ENCODE results near the gene TPK1. TPM values are rescaled to one million over a fixed set of nuclear protein-coding genes. Genes with fewer than 3 reads are reported as not detected.
"Not testable (repeated sequence)": the region's sequence is repeated elsewhere in the genome, so short reads cannot be mapped to it uniquely, and the experiment has no call there.

The TPK1 gene
- total RNA-seq, 6 experiments from 2014 or later: 3.1 to 6.7 (median 4.3) TPM

GRCh38 chr7:144587701-144588100, 248.2 kb downstream of the TPK1 start:
- no peak overlapping the region for H3K4me3 ChIP-seq
- H3K4me1 ChIP-seq: no peaks in the 10 kb centered on the region
- 100% methylated on average over 1 of the region's 1 CpG for WGBS (ENCODE audit: insufficient coverage, low coverage, low lambda C conversion rate, missing lambda C conversion rate)
- DNase-seq: no peak
- H3K27ac ChIP-seq: no peak overlapping the region
- TF ChIP-seq POLR2A (IDR thresholded peaks at IDR 0.05) (no peak), CTCF (IDR thresholded peaks at IDR 0.05) (no peak)
- no peaks in the 10 kb centered on the region for H3K36me3 ChIP-seq
- no peaks in the 10 kb centered on the region for H3K27me3 ChIP-seq
- intact Hi-C loops (cut with DNase I): no loop called here
- no peaks in the 10 kb centered on the region for H3K9me3 ChIP-seq
- no peak for ATAC-seq

- Histone ChIP-seq H3K4me1 (no peaks in the 10 kb centered on the region), H3K4me3 (no peak overlapping the region), H3K27ac (no peak overlapping the region), H3K27me3 (no peaks in the 10 kb centered on the region), H3K36me3 (no peaks in the 10 kb centered on the region), H3K9me3 (no peaks in the 10 kb centered on the region)
- ATAC-seq (no peak), DNase-seq (no peak)
- 73% methylated on average over 3 of the region's 3 CpGs for WGBS (ENCODE audit: insufficient coverage, low coverage, low lambda C conversion rate, missing lambda C conversion rate)
- intact Hi-C loops (cut with DNase I): no loop called here
- TF ChIP-seq POLR2A (IDR thresholded peaks at IDR 0.05) (no peak), CTCF (IDR thresholded peaks at IDR 0.05) (no peak)
These were observed 251.1 kb downstream of the TPK1 start for GRCh38 chr7:144584726-144585125.

GRCh38 chr7:144579687-144580086, 256.2 kb downstream of the TPK1 start:
- no peak overlapping the region for H3K4me3 ChIP-seq
- no peaks in the 10 kb centered on the region for H3K4me1 ChIP-seq
- no peak for ATAC-seq
- intact Hi-C loops (cut with DNase I): no loop called here
- no peaks in the 10 kb centered on the region for H3K27me3 ChIP-seq
- no peaks in the 10 kb centered on the region for H3K9me3 ChIP-seq
- H3K27ac ChIP-seq: no peak overlapping the region
- DNase-seq: no peak
- no peak for TF ChIP-seq POLR2A (IDR thresholded peaks at IDR 0.05)
- WGBS (ENCODE audit: insufficient coverage, low coverage, low lambda C conversion rate, missing lambda C conversion rate): 80% methylated on average over 1 of the region's 1 CpG
- H3K36me3 ChIP-seq: no peaks in the 10 kb centered on the region

- H3K4me3 ChIP-seq: no peak overlapping the region
- intact Hi-C loops (cut with DNase I): no loop called here
These were observed 260.4 kb downstream of the TPK1 start for GRCh38 chr7:144575456-144575855.

GRCh38 chr7:144574753-144575152, 261.1 kb downstream of the TPK1 start:
- H3K4me3 ChIP-seq; intact Hi-C loops (cut with DNase I); DNase-seq; H3K27ac ChIP-seq; H3K4me1 ChIP-seq; H3K9me3 ChIP-seq; H3K36me3 ChIP-seq; H3K27me3 ChIP-seq; ATAC-seq: not testable (repeated sequence)
- 79% methylated on average over 5 of the region's 5 CpGs for WGBS (ENCODE audit: insufficient coverage, low coverage, low lambda C conversion rate, missing lambda C conversion rate)

More at GRCh38 chr7:144575456-144575855, 260.4 kb downstream of the TPK1 start:
- H3K9me3 ChIP-seq: no peaks in the 10 kb centered on the region
- H3K4me1 ChIP-seq: no peaks in the 10 kb centered on the region
- 77% methylated on average over 3 of the region's 3 CpGs for WGBS (ENCODE audit: insufficient coverage, low coverage, low lambda C conversion rate, missing lambda C conversion rate)
- no peak for ATAC-seq
- no peak for DNase-seq
- H3K36me3 ChIP-seq: no peaks in the 10 kb centered on the region
- no peak overlapping the region for H3K27ac ChIP-seq
- H3K27me3 ChIP-seq: no peaks in the 10 kb centered on the region
- no peak for TF ChIP-seq POLR2A (IDR thresholded peaks at IDR 0.05)
- TF ChIP-seq CTCF (IDR thresholded peaks at IDR 0.05): no peak

- Histone ChIP-seq H3K36me3 (no peaks in the 10 kb centered on the region), H3K4me3 (no peak overlapping the region), H3K27me3 (no peaks in the 10 kb centered on the region), H3K4me1 (no peaks in the 10 kb centered on the region), H3K27ac (no peak overlapping the region), H3K9me3 (no peaks in the 10 kb centered on the region)
- WGBS (ENCODE audit: insufficient coverage, low coverage, low lambda C conversion rate, missing lambda C conversion rate): 85% methylated on average over 3 of the region's 3 CpGs
- intact Hi-C loops (cut with DNase I): no loop called here
- TF ChIP-seq POLR2A (IDR thresholded peaks at IDR 0.05): no peak
- TF ChIP-seq CTCF (IDR thresholded peaks at IDR 0.05): no peak
- no peak for ATAC-seq
- no peak for DNase-seq
These were observed 267.6 kb downstream of the TPK1 start for GRCh38 chr7:144568233-144568632.

All from right lobe of liver (tissue), 6 donors.